Smooth muscle cell (in vitro differentiated cells): Measurements from ENCODE around the gene MGAT5B. TPM values are rescaled to one million over a fixed set of nuclear protein-coding genes. Genes with fewer than 3 reads are reported as not detected.
A peak's percentile ranks its signal among the peaks of the same experiment; 100 is the strongest.

Experiments
- DNase-seq: peaks from one replicate; lab custom pipeline; 2025; ENCODE audit not compliant: unreplicated experiment; lab: John Stamatoyannopoulos, UW
- H2AFZ ChIP-seq: fragments of 200-600 bp; sonication (generic); 2 replicates; pipeline ENCODE4 v1.6.0; 2016; ENCODE audit warnings: antibody characterized with exemption, low read depth, mild to moderate bottlenecking
- H3F3A ChIP-seq: fragments of 200-600 bp; sonication (generic); 2 replicates; pipeline ENCODE4 v1.6.0; 2017; ENCODE audit warnings: antibody characterized with exemption, low read depth
- H3K27ac ChIP-seq: fragments of 200-600 bp; sonication (generic); 2 replicates; pipeline ENCODE4 v1.5.1; 2016; ENCODE audit warnings: low read depth, mild to moderate bottlenecking
- H3K27me3 ChIP-seq: fragments of 200-600 bp; sonication (generic); 2 replicates; pipeline ENCODE4 v1.6.1; 2016; ENCODE audit warnings: low read depth, mild to moderate bottlenecking
- H3K36me3 ChIP-seq: fragments of 200-600 bp; sonication (generic); 2 replicates; pipeline ENCODE4 v1.5.1; 2016; ENCODE audit warnings: low read depth
- H3K4me1 ChIP-seq: fragments of 200-600 bp; sonication (generic); 2 replicates; pipeline ENCODE4 v1.5.1; 2016; ENCODE audit warnings: low read depth
- H3K4me2 ChIP-seq: fragments of 200-600 bp; sonication (generic); 2 replicates; pipeline ENCODE4 v1.6.0; 2016; ENCODE audit warnings: mild to moderate bottlenecking
- H3K4me3 ChIP-seq: fragments of 200-600 bp; sonication (generic); 2 replicates; pipeline ENCODE4 v1.5.1; 2016; ENCODE audit warnings: mild to moderate bottlenecking
- H3K79me2 ChIP-seq: fragments of 200-600 bp; sonication (generic); 2 replicates; pipeline ENCODE4 v1.6.0; 2016; ENCODE audit warnings: low read depth, mild to moderate bottlenecking
- H3K9ac ChIP-seq: fragments of 200-600 bp; sonication (generic); 2 replicates; pipeline ENCODE4 v1.6.0; 2016; ENCODE audit warnings: low read depth
- H3K9me3 ChIP-seq: fragments of 200-600 bp; sonication (generic); replicated peaks from 2 replicates; pipeline ENCODE4 v1.5.1; 2016; ENCODE audit warnings: low read depth
- H4K20me1 ChIP-seq: fragments of 200-600 bp; sonication (generic); 2 replicates; pipeline ENCODE4 v1.6.0; 2016; ENCODE audit warnings: low read depth
- WGBS: methylation state at CpG from one replicate; pipeline ENCODE4 v1.1.7; 2016; ENCODE audit warnings: low lambda C conversion rate; 5-methylcytosine and 5-hydroxymethylcytosine counted together
- polyA plus RNA-seq: library from polyadenylated mRNA; unstranded; fragments of >200 nt; fragmentation: Nextera tagmentation; extraction: Ambion mirVana; gene quantifications from 2 replicates; pipeline ENCODE4 v1.2.1, GENCODE V29; 2016
- total RNA-seq: library from RNA; depleted of rRNA; stranded (reverse); fragments of >200 nt; gene quantifications from 2 replicates; pipeline ENCODE4 v1.2.3, GENCODE V29; 2014
- TF ChIP-seq, protein P1 (sequence below): fragments of 200-600 bp; sonication (generic); IDR thresholded peaks from 2 replicates; pipeline ENCODE4 v1.5.1; 2017; ENCODE audit warnings: borderline replicate concordance, mild to moderate bottlenecking, antibody characterized with exemption; ENCODE audit not compliant: insufficient read depth, poor library complexity, severe bottlenecking

The MGAT5B gene, protein sequence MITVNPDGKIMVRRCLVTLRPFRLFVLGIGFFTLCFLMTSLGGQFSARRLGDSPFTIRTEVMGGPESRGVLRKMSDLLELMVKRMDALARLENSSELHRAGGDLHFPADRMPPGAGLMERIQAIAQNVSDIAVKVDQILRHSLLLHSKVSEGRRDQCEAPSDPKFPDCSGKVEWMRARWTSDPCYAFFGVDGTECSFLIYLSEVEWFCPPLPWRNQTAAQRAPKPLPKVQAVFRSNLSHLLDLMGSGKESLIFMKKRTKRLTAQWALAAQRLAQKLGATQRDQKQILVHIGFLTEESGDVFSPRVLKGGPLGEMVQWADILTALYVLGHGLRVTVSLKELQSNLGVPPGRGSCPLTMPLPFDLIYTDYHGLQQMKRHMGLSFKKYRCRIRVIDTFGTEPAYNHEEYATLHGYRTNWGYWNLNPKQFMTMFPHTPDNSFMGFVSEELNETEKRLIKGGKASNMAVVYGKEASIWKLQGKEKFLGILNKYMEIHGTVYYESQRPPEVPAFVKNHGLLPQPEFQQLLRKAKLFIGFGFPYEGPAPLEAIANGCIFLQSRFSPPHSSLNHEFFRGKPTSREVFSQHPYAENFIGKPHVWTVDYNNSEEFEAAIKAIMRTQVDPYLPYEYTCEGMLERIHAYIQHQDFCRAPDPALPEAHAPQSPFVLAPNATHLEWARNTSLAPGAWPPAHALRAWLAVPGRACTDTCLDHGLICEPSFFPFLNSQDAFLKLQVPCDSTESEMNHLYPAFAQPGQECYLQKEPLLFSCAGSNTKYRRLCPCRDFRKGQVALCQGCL
- total RNA-seq (0.27 and 7.6 TPM in 2 replicates), polyA plus RNA-seq (0.78 and 3.3 TPM in 2 replicates)

GRCh38 chr17:76868176-76868668, at the start of gene MGAT5B:
MGAT5B (plus strand) TSS chr17:76868404; CDS start chr17:76869030, 626 bp downstream.
- peaks cover 4% of the 10 kb centered on the region for H4K20me1 ChIP-seq
- H3K27me3 ChIP-seq: peaks cover 24% of the 10 kb centered on the region
- H3K4me1 ChIP-seq: peaks cover 11% of the 10 kb centered on the region
- under 1% methylated on average over 27 of the region's 76 CpGs for WGBS
- H3K9me3 ChIP-seq: no peaks in the 10 kb centered on the region
- peak; percentile 35 for DNase-seq
- peak within 1 kb of the TSS; percentile 39 for H3K4me3 ChIP-seq
- peak within 1 kb of the TSS; percentile 26 for H3K27ac ChIP-seq
- H3K79me2 ChIP-seq: no peaks in the 10 kb centered on the region
- H3K4me2 ChIP-seq: peak within 1 kb of the TSS; percentile 83
- H2AFZ ChIP-seq: peak within 1 kb of the TSS; percentile 76
- H3K9ac ChIP-seq: no peak within 1 kb of the TSS
- no peaks in the 10 kb centered on the region for H3K36me3 ChIP-seq
- TF ChIP-seq, protein P1, sequence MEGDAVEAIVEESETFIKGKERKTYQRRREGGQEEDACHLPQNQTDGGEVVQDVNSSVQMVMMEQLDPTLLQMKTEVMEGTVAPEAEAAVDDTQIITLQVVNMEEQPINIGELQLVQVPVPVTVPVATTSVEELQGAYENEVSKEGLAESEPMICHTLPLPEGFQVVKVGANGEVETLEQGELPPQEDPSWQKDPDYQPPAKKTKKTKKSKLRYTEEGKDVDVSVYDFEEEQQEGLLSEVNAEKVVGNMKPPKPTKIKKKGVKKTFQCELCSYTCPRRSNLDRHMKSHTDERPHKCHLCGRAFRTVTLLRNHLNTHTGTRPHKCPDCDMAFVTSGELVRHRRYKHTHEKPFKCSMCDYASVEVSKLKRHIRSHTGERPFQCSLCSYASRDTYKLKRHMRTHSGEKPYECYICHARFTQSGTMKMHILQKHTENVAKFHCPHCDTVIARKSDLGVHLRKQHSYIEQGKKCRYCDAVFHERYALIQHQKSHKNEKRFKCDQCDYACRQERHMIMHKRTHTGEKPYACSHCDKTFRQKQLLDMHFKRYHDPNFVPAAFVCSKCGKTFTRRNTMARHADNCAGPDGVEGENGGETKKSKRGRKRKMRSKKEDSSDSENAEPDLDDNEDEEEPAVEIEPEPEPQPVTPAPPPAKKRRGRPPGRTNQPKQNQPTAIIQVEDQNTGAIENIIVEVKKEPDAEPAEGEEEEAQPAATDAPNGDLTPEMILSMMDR: peak; percentile 85
- peaks cover 9% of the 10 kb centered on the region for H3F3A ChIP-seq

DNA sequence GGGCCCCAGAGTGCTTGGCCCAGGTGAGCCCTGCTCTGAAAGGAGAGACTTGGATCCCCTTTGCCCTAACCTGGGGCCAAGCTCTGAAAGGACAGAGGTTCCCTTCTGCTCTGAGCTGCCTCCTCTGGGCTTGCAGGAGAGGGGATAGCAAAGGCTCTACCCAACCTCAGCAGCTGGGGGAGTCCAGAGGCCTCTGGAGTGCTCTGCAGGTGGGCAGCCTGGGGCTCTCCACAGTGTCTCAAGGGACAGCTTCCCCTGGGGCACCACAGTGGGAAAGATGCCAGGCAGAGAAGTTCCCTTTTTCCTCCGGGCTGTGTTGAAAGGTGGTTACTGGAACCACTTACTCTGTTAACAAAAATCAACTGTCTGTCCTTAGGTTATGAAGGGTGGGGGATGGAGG, 48.2 kb upstream of the MGAT5B start:
- H3K9ac ChIP-seq: no peak overlapping the region
- H3K79me2 ChIP-seq: no peaks in the 10 kb centered on the region
- no peaks in the 10 kb centered on the region for H3K36me3 ChIP-seq
- no peak overlapping the region for H2AFZ ChIP-seq
- H4K20me1 ChIP-seq: no peaks in the 10 kb centered on the region
- 86% methylated on average over 1 of the region's 1 CpG for WGBS
- DNase-seq: no peak
- no peaks in the 10 kb centered on the region for H3K4me1 ChIP-seq
- H3K27me3 ChIP-seq: peaks cover 5% of the 10 kb centered on the region
- no peak overlapping the region for H3K4me2 ChIP-seq
- H3K9me3 ChIP-seq: no peaks in the 10 kb centered on the region
- H3F3A ChIP-seq: no peaks in the 10 kb centered on the region
- no peak overlapping the region for H3K27ac ChIP-seq
- TF ChIP-seq, protein P1: no peak
- no peak overlapping the region for H3K4me3 ChIP-seq

GRCh38 chr17:76820561-76820960, 47.6 kb upstream of the MGAT5B start:
- no peak overlapping the region for H2AFZ ChIP-seq
- H3K4me1 ChIP-seq: no peaks in the 10 kb centered on the region
- no peak overlapping the region for H3K27ac ChIP-seq
- DNase-seq: no peak
- H4K20me1 ChIP-seq: no peaks in the 10 kb centered on the region
- TF ChIP-seq, protein P1: no peak
- H3K79me2 ChIP-seq: no peaks in the 10 kb centered on the region
- H3K4me3 ChIP-seq: no peak overlapping the region
- peaks cover 5% of the 10 kb centered on the region for H3K27me3 ChIP-seq
- H3K4me2 ChIP-seq: no peak overlapping the region
- no peaks in the 10 kb centered on the region for H3K9me3 ChIP-seq
- H3K36me3 ChIP-seq: no peaks in the 10 kb centered on the region
- no peak overlapping the region for H3K9ac ChIP-seq
- WGBS: 92% methylated on average over 4 of the region's 4 CpGs
- H3F3A ChIP-seq: no peaks in the 10 kb centered on the region
